NCI-H446 (cell line): Measurements from ENCODE around the gene CLUH.
"Not testable (repeated sequence)": the region's sequence is repeated elsewhere in the genome, so short reads cannot be mapped to it uniquely, and the experiment has no call there.

Experiments
- DNase-seq, 2 experiments: peaks; one replicate each; lab custom pipeline; 2025; lab: John Stamatoyannopoulos, UW

CLUH gene

GRCh38 chr17:2701996-2702741 is 9.4 kb downstream of the CLUH start:
- DNase-seq, result no peak

GRCh38 chr17:2701161-2701995 is 10.2 kb downstream of the CLUH start:
- DNase-seq, result no peak

GRCh38 chr17:2700491-2701141 is 10.9 kb downstream of the CLUH start:
- DNase-seq, result no peak

GRCh38 chr17:2700030-2700490 is 11.5 kb downstream of the CLUH start:
- no peak for DNase-seq

- DNase-seq, result not testable (repeated sequence)
Observed at GRCh38 chr17:2699216-2699805, 12.3 kb downstream of the CLUH start.

GRCh38 chr17:2697611-2698162 is 13.9 kb downstream of the CLUH start:
- DNase-seq, result no peak

- no peak for DNase-seq
Observed at GRCh38 chr17:2695961-2696760, 15.4 kb downstream of the CLUH start.

- DNase-seq, result no peak
Observed at GRCh38 chr17:2695243-2695960, 16.2 kb downstream of the CLUH start.

- DNase-seq, result no peak
Observed at GRCh38 chr17:2694381-2695242, 17.0 kb downstream of the CLUH start.

GRCh38 chr17:2693561-2694380 is 17.8 kb downstream of the CLUH start:
- DNase-seq, result no peak

GRCh38 chr17:2692781-2693135 is 18.8 kb downstream of the CLUH start:
- DNase-seq, result no peak

GRCh38 chr17:2691965-2692780 is 19.4 kb downstream of the CLUH start:
- DNase-seq, result no peak

- DNase-seq, result no peak
Observed at GRCh38 chr17:2691069-2691871, 20.3 kb downstream of the CLUH start.

- no peak for DNase-seq
Observed at GRCh38 chr17:2690165-2691068, 21.1 kb downstream of the CLUH start.

GRCh38 chr17:2689411-2690164 is 22.0 kb downstream of the CLUH start:
- no peak for DNase-seq
